Natural killer cell (primary cell): Measurements from ENCODE around the gene TBC1D17. TPM values are rescaled to one million over a fixed set of nuclear protein-coding genes. Genes with fewer than 3 reads are reported as not detected.

Experiments used
- ATAC-seq, 3 donors: fragments of 150-1000 bp in 2 of 3; fragments of 200-7000 bp in 1 of 3; cut with Tn5 transposase; 1 replicate in 1 of 3; 2 replicates in 2 of 3; pipeline ENCODE4 v1.10.0; 2021; ENCODE audit warnings: mild to moderate bottlenecking in 2 of 3, moderate library complexity in 2 of 3
- DNase-seq, 2 donors: peaks; one replicate each; pipeline versions ENCODE4 v3.0.0 to v3.0.0-alpha.2; 2013 to 2021; ENCODE audit warnings: mixed read lengths in 1 of 2
- H3K27ac ChIP-seq: one replicate; pipeline ENCODE4 v1.5.1; 2013; ENCODE audit warnings: mild to moderate bottlenecking, low read length
- H3K27me3 ChIP-seq: one replicate; pipeline ENCODE4 v1.6.1; 2013; ENCODE audit warnings: low read length; ENCODE audit not compliant: control insufficient read depth, insufficient read depth
- H3K36me3 ChIP-seq: one replicate; pipeline ENCODE4 v1.6.1; 2013; ENCODE audit warnings: low read length; ENCODE audit not compliant: control insufficient read depth, insufficient read depth
- H3K4me1 ChIP-seq: one replicate; pipeline ENCODE4 v1.6.1; 2013; ENCODE audit warnings: low read length; ENCODE audit not compliant: control insufficient read depth, insufficient read depth
- H3K4me3 ChIP-seq: one replicate; pipeline ENCODE4 v1.5.1; 2013; ENCODE audit warnings: low read length
- H3K9me3 ChIP-seq: one replicate; pipeline ENCODE4 v1.6.1; 2013; ENCODE audit warnings: low read length; ENCODE audit not compliant: control insufficient read depth, insufficient read depth
- H3K27ac Mint-ChIP-seq, 2 donors: one replicate each; pipeline ENCODE4 v1.8.0; 2022; ENCODE audit warnings: mild to moderate bottlenecking in 2 of 2, mixed read lengths in 2 of 2, moderate library complexity in 1 of 2
- H3K27me3 Mint-ChIP-seq, 2 donors: one replicate each; pipeline ENCODE4 v1.8.0; 2022; ENCODE audit warnings: low read depth in 2 of 2, mixed read lengths in 2 of 2
- H3K36me3 Mint-ChIP-seq: one replicate; pipeline ENCODE4 v1.8.0; 2022; ENCODE audit warnings: mixed read lengths
- H3K4me1 Mint-ChIP-seq, 2 donors: one replicate each; pipeline ENCODE4 v1.8.0; 2022; ENCODE audit warnings: mixed read lengths in 2 of 2
- H3K4me3 Mint-ChIP-seq: one replicate; pipeline ENCODE4 v1.8.0; 2022; ENCODE audit warnings: mild to moderate bottlenecking, moderate library complexity, mixed read lengths
- H3K9me3 Mint-ChIP-seq, 2 donors: one replicate each; pipeline ENCODE4 v1.8.0; 2022; ENCODE audit warnings: mixed read lengths in 2 of 2
- CTCF ChIP-seq: fragments of 200-600 bp; IDR thresholded peaks from one replicate; pipeline ENCODE4 v1.8.0; 2022; ENCODE audit warnings: antibody characterized with exemption
- WGBS: methylation state at CpG from one replicate; pipeline ENCODE4 v1.1.7; 2013; ENCODE audit warnings: missing lambda C conversion rate; ENCODE audit not compliant: insufficient coverage; 5-methylcytosine and 5-hydroxymethylcytosine counted together
- intact Hi-C: fragments of 100-400 bp; cut with micrococcal nuclease; formaldehyde crosslinking; loops from one replicate; pipeline ENCODE4 v1.14.2; 2022
- total RNA-seq, 4 donors: library from RNA; stranded (reverse); fragments of 120-200 nt in 1 of 4; gene quantifications; one replicate each; pipeline versions ENCODE4 v1.2.3 to v1.2.4, GENCODE V29; 2013 to 2022

The TBC1D17 gene
- total RNA-seq, 3 donors from 2014 or later (not counting 1 experiment from before 2014, with no cell fraction given): 45.8 to 59.7 (median 54.4) TPM

GRCh38 chr19:49875857-49876421, 1.6 kb upstream of the TBC1D17 start:
- TF ChIP-seq CTCF: no peak
- no peak for ATAC-seq
- peak; percentile 53 to 75 for DNase-seq
- H3K36me3 Mint-ChIP-seq: no peaks in the 10 kb centered on the region
- no peaks in the 10 kb centered on the region for H3K9me3 ChIP-seq
- H3K4me3 ChIP-seq: peak overlapping the region; percentile 57
- H3K9me3 Mint-ChIP-seq: no peaks in the 10 kb centered on the region
- H3K27ac ChIP-seq: peak overlapping the region; percentile 99
- peaks cover 23% of the 10 kb centered on the region for H3K4me1 ChIP-seq
- peaks cover 15% of the 10 kb centered on the region for H3K36me3 ChIP-seq
- no peaks in the 10 kb centered on the region for H3K27me3 ChIP-seq
- intact Hi-C loops: loop anchor here (1.0 to 5.0 kb wide), 5 partner anchors 21 to 389 kb away; partner anchors contain the start of genes ATF5, IL4I1, NUP62 and RPL13A
- WGBS: under 1% methylated on average over 27 of the region's 28 CpGs
- no peaks in the 10 kb centered on the region for H3K27me3 Mint-ChIP-seq
- peaks cover 22 to 28% of the 10 kb centered on the region in 2 donors for H3K4me1 Mint-ChIP-seq
- H3K4me3 Mint-ChIP-seq: no peak overlapping the region
- no peak overlapping the region for H3K27ac Mint-ChIP-seq

GRCh38 chr19:49876422-49877019, 981 bp upstream of the TBC1D17 start:
- Histone ChIP-seq H3K4me3 (peak overlapping the region; percentile 57), H3K9me3 (no peaks in the 10 kb centered on the region), H3K4me1 (peaks cover 22% of the 10 kb centered on the region), H3K27me3 (no peaks in the 10 kb centered on the region), H3K27ac (peak overlapping the region; percentile 99), H3K36me3 (peaks cover 21% of the 10 kb centered on the region)
- Mint-ChIP-seq H3K4me3 (no peak overlapping the region), H3K27me3 (no peaks in the 10 kb centered on the region), H3K36me3 (no peaks in the 10 kb centered on the region), H3K9me3 (no peaks in the 10 kb centered on the region), H3K4me1 (peaks cover 22 to 28% of the 10 kb centered on the region in 2 donors), H3K27ac (no peak overlapping the region)
- intact Hi-C loops: loop anchor here (1.0 to 5.0 kb wide), 9 partner anchors 7 to 423 kb away; partner anchors contain the start of genes ALDH16A1, ATF5, FUZ and IL4I1
- WGBS: under 1% methylated on average over 46 of the region's 46 CpGs
- TF ChIP-seq CTCF: no peak
- DNase-seq (peak; percentile 97 to 99), ATAC-seq (peak; percentile 60 to 75 (median 63))

- Mint-ChIP-seq H3K4me3 (no peak overlapping the region), H3K27me3 (no peaks in the 10 kb centered on the region), H3K36me3 (no peaks in the 10 kb centered on the region), H3K9me3 (no peaks in the 10 kb centered on the region), H3K27ac (no peak overlapping the region), H3K4me1 (peaks cover 22 to 26% of the 10 kb centered on the region in 2 donors)
- H3K36me3 ChIP-seq: peaks cover 37% of the 10 kb centered on the region
- 14% methylated on average over 39 of the region's 41 CpGs for WGBS
- no peak for TF ChIP-seq CTCF
- DNase-seq: peak; percentile 96 to 98
- peak overlapping the region; percentile 99 for H3K27ac ChIP-seq
- peak; percentile 61 to 79 (median 63) for ATAC-seq
- no peaks in the 10 kb centered on the region for H3K27me3 ChIP-seq
- intact Hi-C loops: loop anchor here (1.0 to 5.0 kb wide), 8 partner anchors 9 to 425 kb away; partner anchors contain the start of genes ALDH16A1, ATF5, FUZ and IL4I1
- peak overlapping the region; percentile 57 for H3K4me3 ChIP-seq
- no peaks in the 10 kb centered on the region for H3K9me3 ChIP-seq
- peaks cover 22% of the 10 kb centered on the region for H3K4me1 ChIP-seq
These were observed 609 bp downstream of the TBC1D17 start for GRCh38 chr19:49877879-49878743.
